Mammary epithelial cell (primary cell): ENCODE results near the gene CDH4.

Source experiments
- CTCF ChIP-seq, 2 donors: IDR thresholded peaks in 1 of 2; conservative IDR thresholded peaks in 1 of 2; 2 replicates each; pipeline ENCODE4 v1.5.1; 2011 to 2012; ENCODE audit warnings: inconsistent platforms in 2 of 2, low read length in 2 of 2, mild to moderate bottlenecking in 2 of 2, control low read depth in 1 of 2, low read depth in 1 of 2; ENCODE audit not compliant: insufficient read depth in 1 of 2; ENCODE audit errors: extremely low read depth in 1 of 2
- EZH2 ChIP-seq: IDR thresholded peaks from 2 replicates; pipeline ENCODE4 v1.6.1; 2012; ENCODE audit warnings: low read length, inconsistent platforms, borderline replicate concordance

- TF ChIP-seq CTCF (conservative IDR thresholded peaks at IDR 0.05 in 1 of 2, IDR thresholded peaks at IDR 0.05 in 1 of 2; ENCODE audit: extremely low read depth in 1 of 2, insufficient read depth in 1 of 2, low read depth in 1 of 2, low read length in 2 of 2) (no peak), EZH2 (no peak)
These were observed 712.9 kb downstream of the CDH4 start for GRCh38 chr20:61964675-61965605.
